Neural progenitor cell (in vitro differentiated cells): ENCODE measurements around the gene SEBOX. TPM values are rescaled to one million over a fixed set of nuclear protein-coding genes. Genes with fewer than 3 reads are reported as not detected.

Experiments
- DNase-seq: peaks from one replicate; pipeline ENCODE4 v3.0.0-alpha.2; 2016; ENCODE audit warnings: low spot score
- H2AFZ ChIP-seq: fragments of 200-600 bp; sonication (generic); replicated peaks from 2 replicates; pipeline ENCODE4 v1.6.1; 2016; ENCODE audit warnings: antibody characterized with exemption
- H3F3A ChIP-seq: fragments of 200-600 bp; sonication (generic); 2 replicates; pipeline ENCODE4 v1.6.1; 2016; ENCODE audit warnings: antibody characterized with exemption, low read depth
- H3K27ac ChIP-seq: fragments of 200-600 bp; sonication (generic); 2 replicates; pipeline ENCODE4 v1.5.1; 2016; ENCODE audit warnings: mild to moderate bottlenecking
- H3K27me3 ChIP-seq: fragments of 200-600 bp; sonication (generic); 2 replicates; pipeline ENCODE4 v1.6.1; 2016; ENCODE audit warnings: mild to moderate bottlenecking, moderate library complexity
- H3K36me3 ChIP-seq: fragments of 200-600 bp; sonication (generic); 2 replicates; pipeline ENCODE4 v1.5.1; 2016
- H3K4me1 ChIP-seq: fragments of 200-600 bp; sonication (generic); 2 replicates; pipeline ENCODE4 v1.6.1; 2016; ENCODE audit warnings: mixed run types
- H3K4me2 ChIP-seq: fragments of 200-600 bp; sonication (generic); 2 replicates; pipeline ENCODE4 v1.6.1; 2016
- H3K4me3 ChIP-seq: fragments of 200-600 bp; sonication (generic); 2 replicates; pipeline ENCODE4 v1.5.1; 2016
- H3K79me2 ChIP-seq: fragments of 200-600 bp; sonication (generic); 2 replicates; pipeline ENCODE4 v1.6.1; 2016; ENCODE audit warnings: low read depth
- H3K9ac ChIP-seq: fragments of 200-600 bp; sonication (generic); 2 replicates; pipeline ENCODE4 v1.6.1; 2016
- H3K9me3 ChIP-seq: fragments of 200-600 bp; sonication (generic); 2 replicates; pipeline ENCODE4 v1.5.1; 2016; ENCODE audit warnings: low read depth
- H4K20me1 ChIP-seq: fragments of 200-600 bp; sonication (generic); 2 replicates; pipeline ENCODE4 v1.6.1; 2016; ENCODE audit warnings: low read depth
- H3K27ac Mint-ChIP-seq: 3 replicates; pipeline ENCODE4 v1.8.0; 2021; ENCODE audit warnings: mixed read lengths
- H3K27me3 Mint-ChIP-seq: 2 replicates; pipeline ENCODE4 v1.8.0; 2022; ENCODE audit warnings: low read depth, mild to moderate bottlenecking, inconsistent platforms, moderate library complexity, mixed read lengths; ENCODE audit not compliant: insufficient read depth
- H3K36me3 Mint-ChIP-seq: 3 replicates; pipeline ENCODE4 v1.8.0; 2021; ENCODE audit warnings: mixed read lengths
- H3K4me1 Mint-ChIP-seq: 3 replicates; pipeline ENCODE4 v1.8.0; 2021; ENCODE audit warnings: mixed read lengths
- H3K4me3 Mint-ChIP-seq: 3 replicates; pipeline ENCODE4 v1.8.0; 2021; ENCODE audit warnings: mild to moderate bottlenecking, moderate library complexity, mixed read lengths
- H3K9me3 Mint-ChIP-seq: 3 replicates; pipeline ENCODE4 v1.8.0; 2020; ENCODE audit warnings: mixed read lengths
- CTCF ChIP-seq: fragments of 200-600 bp; sonication (generic); IDR thresholded peaks from 2 replicates; pipeline ENCODE4 v1.5.1; 2017; ENCODE audit warnings: antibody characterized with exemption, mild to moderate bottlenecking
- EZH2 ChIP-seq: fragments of 200-600 bp; sonication (generic); IDR thresholded peaks from 2 replicates; pipeline ENCODE4 v1.6.1; 2017; ENCODE audit warnings: antibody characterized with exemption, mild to moderate bottlenecking, moderate library complexity
- EZH2phosphoT487 ChIP-seq: fragments of 200-600 bp; sonication (generic); IDR thresholded peaks from 2 replicates; pipeline ENCODE4 v1.6.1; 2017; ENCODE audit warnings: antibody characterized with exemption
- total RNA-seq: library from RNA; depleted of rRNA; stranded (reverse); fragments of >200 nt; gene quantifications from 2 replicates; pipeline ENCODE4 v1.2.3, GENCODE V29; 2015; ENCODE audit warnings: low replicate concordance

SEBOX gene
- total RNA-seq, 1 donor from 2014 or later = not detected

- Histone ChIP-seq H3K36me3 (peaks cover 4% of the 10 kb centered on the region), H3K4me3 (no peak overlapping the region), H2AFZ (no peak overlapping the region), H4K20me1 (peaks cover 24% of the 10 kb centered on the region), H3F3A (peaks cover 38% of the 10 kb centered on the region), H3K9me3 (no peaks in the 10 kb centered on the region), H3K27me3 (no peaks in the 10 kb centered on the region), H3K27ac (no peak overlapping the region), H3K79me2 (peaks cover 47% of the 10 kb centered on the region), H3K4me1 (no peaks in the 10 kb centered on the region), H3K9ac (no peak overlapping the region), H3K4me2 (no peak overlapping the region)
- DNase-seq = no peak
- peaks cover 2% of the 10 kb centered on the region for H3K27me3 Mint-ChIP-seq
- H3K9me3 Mint-ChIP-seq = no peaks in the 10 kb centered on the region
- H3K4me3 Mint-ChIP-seq = no peak overlapping the region
- H3K27ac Mint-ChIP-seq = no peak overlapping the region
- H3K36me3 Mint-ChIP-seq = peaks cover 18% of the 10 kb centered on the region
- no peak for TF ChIP-seq EZH2phosphoT487
- TF ChIP-seq EZH2 = no peak
- TF ChIP-seq CTCF = no peak
- H3K4me1 Mint-ChIP-seq = peaks cover 28% of the 10 kb centered on the region
These were observed 34.3 kb downstream of the SEBOX start for GRCh38 chr17:28330671-28331070.

GRCh38 chr17:28328325-28328724 lies 36.7 kb downstream of the SEBOX start:
- TF ChIP-seq CTCF (no peak), EZH2phosphoT487 (no peak), EZH2 (no peak)
- Mint-ChIP-seq H3K27me3 (peaks cover 2% of the 10 kb centered on the region), H3K4me3 (no peak overlapping the region), H3K27ac (peak overlapping the region; percentile 80), H3K9me3 (no peaks in the 10 kb centered on the region), H3K4me1 (peaks cover 25% of the 10 kb centered on the region), H3K36me3 (peaks cover 22% of the 10 kb centered on the region)
- Histone ChIP-seq H3K9me3 (no peaks in the 10 kb centered on the region), H3K27ac (peak overlapping the region; percentile 82), H3K4me2 (no peak overlapping the region), H3K4me1 (peaks cover 7% of the 10 kb centered on the region), H3F3A (peaks cover 37% of the 10 kb centered on the region), H3K79me2 (peaks cover 56% of the 10 kb centered on the region), H3K9ac (no peak overlapping the region), H3K36me3 (peaks cover 4% of the 10 kb centered on the region), H2AFZ (no peak overlapping the region), H3K4me3 (no peak overlapping the region), H3K27me3 (no peaks in the 10 kb centered on the region), H4K20me1 (peaks cover 43% of the 10 kb centered on the region)
- peak; percentile 46 for DNase-seq

- Mint-ChIP-seq H3K36me3 (peaks cover 22% of the 10 kb centered on the region), H3K9me3 (no peaks in the 10 kb centered on the region), H3K27ac (peak overlapping the region; percentile 80), H3K4me1 (peaks cover 29% of the 10 kb centered on the region), H3K27me3 (peaks cover 2% of the 10 kb centered on the region), H3K4me3 (peak overlapping the region; percentile 3)
- Histone ChIP-seq H3K4me1 (peaks cover 7% of the 10 kb centered on the region), H3K27me3 (no peaks in the 10 kb centered on the region), H3K4me2 (no peak overlapping the region), H3K79me2 (peaks cover 60% of the 10 kb centered on the region), H3K27ac (no peak overlapping the region), H3K4me3 (no peak overlapping the region), H3K9ac (no peak overlapping the region), H3K36me3 (peaks cover 4% of the 10 kb centered on the region), H2AFZ (no peak overlapping the region), H3K9me3 (no peaks in the 10 kb centered on the region), H3F3A (peaks cover 37% of the 10 kb centered on the region), H4K20me1 (peaks cover 49% of the 10 kb centered on the region)
- no peak for DNase-seq
- TF ChIP-seq EZH2phosphoT487 (no peak), CTCF (no peak), EZH2 (no peak)
These were observed 37.3 kb downstream of the SEBOX start for GRCh38 chr17:28327709-28328108.
